GM18870 (cell line): ENCODE results near the gene OMP.

Experiments used
- ATAC-seq: cut with Tn5 transposase; IDR thresholded peaks from one replicate; pipeline ENCODE4 v1.9.1; 2021; ENCODE audit warnings: moderate library complexity; ENCODE audit not compliant: unreplicated experiment

OMP gene

DNA sequence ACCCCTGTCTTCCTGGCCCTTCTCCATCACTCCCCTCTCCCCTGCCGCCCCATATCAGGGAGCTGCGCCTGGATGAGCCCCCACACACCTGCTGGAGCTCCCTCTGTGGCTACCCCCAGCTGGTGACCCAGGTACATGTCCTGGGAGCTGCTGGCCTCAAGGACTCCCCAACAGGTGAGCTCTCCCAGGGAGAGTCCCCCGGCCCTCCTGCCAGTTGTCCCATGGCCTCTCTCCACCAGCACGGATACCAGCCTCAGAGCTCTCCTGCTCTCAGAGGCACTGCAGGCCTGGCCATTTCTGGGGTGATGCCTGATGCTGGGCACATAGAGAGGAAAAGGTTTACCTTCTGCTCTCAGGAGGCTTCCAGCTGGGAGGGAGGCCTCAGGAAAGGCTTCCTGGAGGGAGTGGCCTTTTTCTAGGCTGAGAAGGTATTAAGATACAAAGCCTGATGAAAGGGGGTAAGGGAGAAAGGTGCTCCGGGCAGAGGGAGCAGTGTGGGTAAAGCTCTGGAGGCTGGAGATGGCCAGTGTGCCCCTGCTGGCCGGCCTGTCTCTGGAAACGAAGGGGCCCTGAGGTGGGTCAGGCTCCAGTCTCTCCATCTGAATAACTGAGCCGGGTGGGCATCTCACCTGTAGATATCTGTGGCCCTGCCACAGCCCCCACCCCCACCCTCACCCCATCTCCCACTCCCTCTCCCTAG, 19.4 kb downstream of the OMP start:
- ATAC-seq, result no peak

DNA sequence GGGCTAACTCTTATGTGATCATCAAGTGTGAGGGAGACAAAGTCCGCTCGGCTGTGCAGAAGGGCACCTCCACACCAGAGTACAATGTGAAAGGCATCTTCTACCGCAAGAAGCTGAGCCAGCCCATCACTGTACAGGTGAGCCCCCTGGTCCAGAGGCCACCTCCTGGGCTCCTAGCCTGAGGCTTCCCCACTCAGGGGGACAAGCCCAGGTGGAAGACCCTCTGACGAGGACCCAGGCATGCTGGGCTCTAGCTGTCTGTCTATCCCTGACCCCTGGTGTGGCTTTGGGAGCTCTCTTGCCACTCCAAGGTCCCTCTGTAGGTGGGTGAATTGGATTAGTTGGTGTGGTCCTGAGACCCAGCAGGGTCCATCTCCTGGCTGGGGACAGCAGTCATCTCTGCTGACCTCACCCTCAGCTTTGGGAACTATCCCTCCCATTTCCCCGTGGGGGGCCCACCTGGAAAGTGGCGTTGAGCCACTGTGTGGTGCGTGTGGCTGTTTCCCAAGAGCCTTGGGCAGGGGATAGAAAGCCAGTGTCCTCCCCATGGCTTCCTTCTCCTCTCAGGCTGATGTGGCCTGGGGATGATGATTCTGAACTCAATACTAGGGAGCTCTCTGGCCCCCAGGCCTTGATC, 20.1 kb downstream of the OMP start:
- ATAC-seq, result no peak

DNA sequence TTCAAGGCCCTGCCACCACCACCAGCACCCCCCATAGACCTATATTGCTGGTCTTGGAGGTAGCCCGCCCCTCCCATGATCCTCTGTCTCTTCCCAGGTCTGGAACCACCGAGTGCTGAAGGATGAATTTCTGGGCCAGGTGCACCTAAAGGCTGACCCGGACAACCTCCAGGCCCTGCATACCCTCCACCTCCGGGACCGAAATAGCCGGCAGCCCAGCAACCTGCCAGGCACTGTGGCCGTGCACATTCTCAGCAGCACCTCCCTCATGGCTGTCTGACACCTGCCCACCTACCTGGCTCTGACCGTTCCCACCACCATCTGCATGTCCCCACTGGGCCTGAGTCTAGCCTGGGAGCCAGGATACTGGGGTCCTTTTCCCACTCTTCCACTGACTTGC, 21.0 kb downstream of the OMP start:
- no peak for ATAC-seq

- ATAC-seq, result no peak
These were observed 21.4 kb downstream of the OMP start for GRCh38 chr11:77124041-77124440.

- no peak for ATAC-seq
These were observed 21.8 kb downstream of the OMP start for GRCh38 chr11:77124488-77124887.

- no peak for ATAC-seq
These were observed 22.6 kb downstream of the OMP start for GRCh38 chr11:77125191-77125590.

- ATAC-seq, result no peak
These were observed 23.1 kb downstream of the OMP start for GRCh38 chr11:77125695-77126094.

GRCh38 chr11:77126156-77126775, 23.6 kb downstream of the OMP start:
- no peak for ATAC-seq

DNA sequence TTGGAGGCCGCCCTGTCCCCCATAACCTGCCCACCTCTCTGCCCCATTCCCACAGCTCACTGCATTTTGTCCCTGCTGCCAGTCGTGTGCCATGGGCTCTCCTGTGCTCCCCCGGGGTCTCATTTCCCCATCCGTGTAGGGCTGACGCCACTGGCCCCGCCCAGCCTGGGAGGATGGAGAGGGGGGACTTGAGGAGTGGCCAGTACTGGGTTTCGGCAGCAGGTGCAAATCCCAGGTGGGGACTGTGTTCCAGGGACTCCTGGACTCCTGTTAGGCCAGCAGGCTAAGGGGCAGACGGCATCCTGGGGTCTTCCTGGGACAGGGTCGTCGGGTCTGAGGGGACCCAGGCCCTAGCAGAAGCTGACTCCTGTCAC, 24.2 kb downstream of the OMP start:
- ATAC-seq, result no peak

GRCh38 chr11:77127235-77127911, 24.7 kb downstream of the OMP start:
- ATAC-seq, result no peak

DNA sequence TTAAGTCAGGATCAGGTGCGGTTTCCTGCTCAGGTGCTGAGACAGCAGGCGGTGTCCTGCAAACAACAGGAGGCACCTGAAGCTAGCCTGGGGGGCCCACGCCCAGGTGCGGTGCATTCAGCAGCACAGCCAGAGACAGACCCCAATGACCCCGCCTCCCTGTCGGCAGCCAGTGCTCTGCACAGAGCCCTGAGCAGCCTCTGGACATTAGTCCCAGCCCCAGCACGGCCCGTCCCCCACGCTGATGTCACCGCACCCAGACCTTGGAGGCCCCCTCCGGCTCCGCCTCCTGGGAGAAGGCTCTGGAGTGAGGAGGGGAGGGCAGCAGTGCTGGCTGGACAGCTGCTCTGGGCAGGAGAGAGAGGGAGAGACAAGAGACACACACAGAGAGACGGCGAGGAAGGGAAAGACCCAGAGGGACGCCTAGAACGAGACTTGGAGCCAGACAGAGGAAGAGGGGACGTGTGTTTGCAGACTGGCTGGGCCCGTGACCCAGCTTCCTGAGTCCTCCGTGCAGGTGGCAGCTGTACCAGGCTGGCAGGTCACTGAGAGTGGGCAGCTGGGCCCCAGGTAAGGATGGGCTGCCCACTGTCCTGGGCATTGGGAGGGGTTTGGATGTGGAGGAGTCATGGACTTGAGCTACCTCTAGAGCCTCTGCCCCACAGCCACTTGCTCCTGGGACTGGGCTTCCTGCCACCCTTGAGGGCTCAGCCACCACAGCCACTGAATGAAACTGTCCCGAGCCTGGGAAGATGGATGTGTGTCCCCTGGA, 25.5 kb downstream of the OMP start, which contains the start of gene MYO7A:
Gene MYO7A, plus strand, starts transcription at position 327 of the 772 bp plus-strand sequence. CDS start 2,389 bp downstream, outside the sequence.
- no peak for ATAC-seq

- ATAC-seq, result no peak
These were observed 26.6 kb downstream of the OMP start for GRCh38 chr11:77129069-77129841.

GRCh38 chr11:77129842-77130756, 27.5 kb downstream of the OMP start:
- ATAC-seq, result no peak

DNA sequence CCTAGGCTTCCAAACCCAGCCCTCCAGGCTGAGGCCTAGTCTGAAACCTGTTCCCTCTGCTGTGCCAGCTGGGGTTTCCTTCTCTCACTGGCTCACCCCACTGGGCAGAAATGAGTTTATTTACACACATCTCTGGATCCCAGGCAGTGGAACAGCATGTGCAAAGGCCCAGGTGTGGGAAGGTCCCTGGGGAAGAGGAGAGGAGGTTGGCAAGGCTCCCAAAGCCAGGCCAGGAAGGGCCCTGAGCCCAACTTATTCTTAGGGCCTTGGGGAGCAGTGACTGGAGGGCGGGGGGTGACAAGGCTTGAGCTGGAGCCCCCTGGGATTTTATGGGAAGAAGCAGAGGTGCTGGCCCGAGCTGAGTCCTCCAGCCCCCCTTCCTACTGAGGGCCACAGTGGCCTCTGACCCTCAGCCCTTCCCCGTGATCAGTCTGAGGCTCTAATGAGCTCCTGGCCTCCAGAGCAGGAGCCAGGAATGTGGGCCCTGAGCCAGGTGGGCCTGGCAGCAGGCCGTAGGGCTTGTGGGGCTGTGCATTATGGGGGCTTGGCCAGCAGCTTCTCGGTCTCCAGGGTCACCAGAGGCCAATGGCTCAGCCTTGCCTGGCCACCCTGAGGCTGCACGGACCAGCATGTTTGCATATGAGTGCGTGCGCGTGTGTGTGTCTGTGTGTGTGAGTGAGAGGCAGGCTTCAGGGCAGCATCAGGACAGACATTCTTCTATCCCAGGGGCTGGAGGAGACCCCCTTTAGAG, 28.3 kb downstream of the OMP start:
- no peak for ATAC-seq

DNA sequence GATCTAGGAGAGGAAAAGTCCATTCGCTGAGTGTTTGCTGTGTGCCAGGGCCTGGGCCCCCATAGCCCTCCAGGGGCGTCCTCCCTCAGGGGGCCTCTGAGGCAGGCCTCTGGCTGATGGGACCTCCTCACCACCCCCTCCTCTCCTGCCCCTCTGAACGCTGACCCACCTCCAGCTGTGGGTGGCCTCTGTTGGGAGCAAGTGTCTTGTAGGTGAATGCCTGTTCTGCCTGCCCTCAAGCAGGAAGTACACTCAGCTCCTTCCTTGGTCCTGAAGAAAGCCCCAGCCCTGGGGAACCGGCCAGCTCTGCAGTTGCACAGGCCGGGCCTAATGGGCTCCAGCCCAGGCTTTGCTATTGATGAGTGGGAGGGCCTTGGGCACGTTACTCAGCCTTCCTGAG, 28.9 kb downstream of the OMP start:
- ATAC-seq, result no peak

GRCh38 chr11:77135069-77135468, 32.4 kb downstream of the OMP start:
- ATAC-seq, result no peak

DNA sequence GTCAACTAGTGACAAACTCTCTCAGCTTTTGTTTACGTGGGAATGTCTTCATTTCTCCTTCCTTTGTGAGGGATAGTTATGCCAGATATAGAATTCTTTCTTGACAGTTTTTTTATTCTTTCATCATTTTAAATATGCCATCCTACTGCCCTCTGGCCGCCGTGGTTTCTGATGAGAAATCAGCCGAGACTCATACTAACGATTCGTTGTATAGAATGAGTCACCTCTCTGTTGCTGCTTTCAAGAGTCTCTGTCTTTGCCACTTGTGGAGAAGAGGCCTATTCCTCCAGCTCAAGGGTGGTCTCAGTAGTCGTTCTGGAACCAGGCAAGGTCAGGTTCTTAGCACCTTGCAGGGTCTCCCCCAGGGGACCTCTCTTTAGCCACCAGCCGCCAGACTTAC, 33.4 kb downstream of the OMP start:
- no peak for ATAC-seq

GRCh38 chr11:77136784-77137420, 34.3 kb downstream of the OMP start:
- ATAC-seq, result no peak
